HG03342 (cell line): ENCODE measurements around the gene RPS14.
A peak's percentile ranks its signal among the peaks of the same experiment; 100 is the strongest.
"Not testable (repeated sequence)": the region's sequence is repeated elsewhere in the genome, so short reads cannot be mapped to it uniquely, and the experiment has no call there.

Source experiments
- ATAC-seq: cut with Tn5 transposase; IDR thresholded peaks from one replicate; pipeline ENCODE4 v1.9.1; 2021; ENCODE audit warnings: mild to moderate bottlenecking, moderate library complexity; ENCODE audit not compliant: unreplicated experiment

Gene RPS14

DNA sequence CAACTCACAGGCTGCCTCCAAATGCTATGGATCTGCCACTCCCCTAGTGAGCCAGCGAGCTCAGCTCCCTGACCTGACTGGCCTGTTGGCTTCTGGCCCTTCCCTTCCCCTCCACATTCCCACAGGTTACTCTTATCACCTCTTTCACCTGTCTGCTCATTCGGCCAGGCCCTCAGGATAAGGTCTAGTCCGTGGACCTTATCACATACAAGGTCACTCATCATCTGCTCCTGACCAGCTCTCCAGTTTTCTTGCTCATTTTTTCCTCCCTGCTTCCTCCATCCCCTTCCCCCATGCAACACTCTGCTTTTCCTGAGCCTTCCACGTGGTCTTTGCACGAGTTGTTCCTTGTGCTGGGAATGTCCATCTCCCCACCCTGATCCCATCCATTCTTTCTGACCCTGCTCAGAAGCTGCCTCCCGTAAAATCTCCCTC is 32.5 kb upstream of the RPS14 start:
- no peak for ATAC-seq

- no peak for ATAC-seq
Measured at GRCh38 chr5:150481708-150481965, 32.1 kb upstream of the RPS14 start.

DNA sequence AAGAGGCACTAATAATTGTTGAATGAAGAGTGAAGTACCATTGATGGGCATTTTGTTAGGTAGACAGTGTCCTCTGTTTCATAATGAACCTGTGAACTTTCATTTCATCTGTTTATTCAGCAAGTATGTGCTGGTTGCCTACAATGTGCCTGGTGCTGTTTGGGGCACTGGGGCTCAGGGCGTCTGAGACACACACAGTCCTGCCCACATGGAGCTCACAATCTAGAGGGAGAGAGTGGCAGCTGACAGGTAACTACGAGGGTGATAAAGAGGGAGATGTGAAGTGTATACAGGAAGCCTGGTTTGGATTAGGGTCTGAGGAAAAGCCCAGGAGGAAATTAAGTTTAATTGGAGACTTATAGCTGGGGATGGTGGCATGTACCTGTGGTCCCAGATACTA is 29.9 kb upstream of the RPS14 start:
- ATAC-seq: no peak

DNA sequence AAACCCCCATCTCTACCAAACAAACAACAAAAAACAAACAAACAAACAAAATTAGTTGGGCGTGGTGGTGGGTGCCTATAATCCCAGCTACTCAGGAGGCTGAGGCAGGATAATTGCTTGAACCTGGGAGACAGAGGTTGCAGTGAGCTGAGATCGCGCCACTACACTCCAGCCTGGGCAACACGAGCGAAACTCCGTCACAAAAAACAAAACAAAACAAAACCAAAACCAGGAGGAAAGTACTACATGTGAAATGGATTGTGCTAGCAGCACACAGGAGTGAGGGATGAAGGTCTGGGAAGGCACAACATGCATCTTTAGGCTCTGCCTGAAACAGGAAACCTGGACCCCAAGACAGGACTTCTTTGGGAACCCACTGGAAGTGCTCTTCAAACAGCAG is 27.0 kb upstream of the RPS14 start:
- ATAC-seq: not testable (repeated sequence)

GRCh38 chr5:150473673-150474358 is 24.3 kb upstream of the RPS14 start:
- no peak for ATAC-seq

DNA sequence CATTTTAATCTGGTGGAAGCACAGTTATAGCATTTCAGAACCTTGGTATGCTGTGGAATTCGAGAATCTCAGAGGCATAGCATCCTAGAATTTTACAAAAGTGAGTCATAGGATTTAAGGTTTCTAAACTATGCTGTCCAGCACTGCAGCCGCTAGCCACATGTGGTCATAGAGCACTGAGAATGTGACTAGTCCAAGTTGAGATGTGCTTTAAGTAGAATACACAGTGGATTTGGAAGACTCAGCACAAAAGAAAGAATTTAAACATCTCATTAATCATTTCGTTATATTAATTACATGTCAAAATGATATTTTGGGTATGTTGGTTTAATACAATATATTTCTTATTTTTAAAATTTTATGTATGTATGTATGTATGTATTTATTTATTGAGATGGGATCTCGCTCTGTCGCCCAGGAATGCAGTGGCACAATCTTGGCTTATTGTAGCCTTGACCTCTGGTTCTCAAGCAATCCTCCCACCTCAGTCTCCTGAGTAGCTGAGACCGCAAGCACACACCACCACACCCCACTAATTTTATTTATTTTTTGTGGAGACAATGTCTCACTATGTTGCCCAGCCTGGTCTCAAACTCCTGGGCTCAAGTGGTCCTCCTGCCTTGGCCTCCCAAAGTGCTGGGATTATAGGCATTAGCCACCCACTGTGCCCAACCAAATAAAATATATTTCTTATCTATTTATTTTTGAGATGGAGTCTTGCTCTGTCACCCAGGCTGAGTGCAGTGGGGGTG is 20.4 kb upstream of the RPS14 start:
- no peak for ATAC-seq

DNA sequence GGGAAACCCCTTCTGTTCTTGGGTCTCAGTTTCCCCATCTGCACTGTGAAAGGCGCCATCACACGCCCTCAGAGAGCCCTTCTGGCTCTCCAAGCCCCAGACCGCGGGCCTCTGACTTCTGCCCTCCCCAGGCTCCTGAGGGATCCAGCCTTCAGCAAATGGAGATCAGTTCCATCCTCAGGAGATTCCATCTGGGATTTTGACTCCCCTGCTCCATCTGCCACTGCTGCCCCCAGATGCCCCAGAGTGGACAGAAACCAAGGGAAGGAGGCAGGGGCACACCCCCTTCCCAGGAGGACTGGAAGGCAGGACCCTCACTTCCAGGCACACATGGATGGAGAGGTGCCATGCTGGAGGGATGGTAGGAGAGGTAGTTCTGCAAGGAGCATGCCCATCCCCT is 18.7 kb upstream of the RPS14 start:
- no peak for ATAC-seq

DNA sequence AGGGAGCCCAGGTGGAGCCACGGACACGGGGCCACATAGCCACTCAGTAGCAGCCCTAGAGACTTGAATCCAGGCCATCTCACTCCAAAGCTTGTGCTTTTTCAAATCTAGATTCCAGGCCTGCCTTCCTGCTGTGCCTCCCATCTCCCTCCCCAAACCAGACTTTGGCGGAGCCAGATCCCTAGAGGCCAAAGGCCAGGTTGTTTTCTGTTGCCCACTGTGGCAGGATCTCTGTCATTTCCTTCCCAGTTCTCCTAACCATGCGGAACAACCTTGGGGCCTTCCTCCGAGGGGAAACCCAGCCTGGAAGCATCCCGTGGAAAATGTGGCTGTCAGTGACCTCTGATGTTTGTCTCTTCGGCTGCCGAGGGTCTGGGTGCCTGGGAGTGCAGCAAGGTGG is 16.4 kb upstream of the RPS14 start:
- no peak for ATAC-seq

DNA sequence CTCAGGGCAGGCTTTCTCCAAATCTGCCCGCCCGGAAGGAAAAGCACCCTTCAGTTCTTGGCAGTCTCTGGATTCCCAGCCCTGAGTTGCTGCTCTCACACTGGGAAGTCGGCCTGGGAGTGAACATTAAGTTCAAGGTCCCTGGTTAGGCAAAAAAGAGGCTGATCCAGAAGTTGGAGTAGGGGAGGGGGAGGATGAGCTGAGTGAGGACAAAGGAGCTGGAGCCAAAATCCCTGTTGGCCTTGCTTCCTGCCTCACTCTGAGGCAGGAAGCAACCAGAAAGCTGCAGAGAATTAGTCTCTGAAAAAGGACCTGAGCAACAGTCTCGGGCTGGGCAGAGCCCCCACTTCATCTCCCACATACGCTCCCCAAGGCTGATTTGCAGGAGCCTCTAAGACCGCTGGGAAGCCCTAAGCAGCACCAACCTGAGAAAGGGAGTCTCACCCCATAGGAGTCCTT is 15.0 kb upstream of the RPS14 start:
- no peak for ATAC-seq

GRCh38 chr5:150461231-150461630 is 11.7 kb upstream of the RPS14 start:
- peak; percentile 86 for ATAC-seq

- ATAC-seq: no peak
Measured at GRCh38 chr5:150460781-150461180, 11.2 kb upstream of the RPS14 start.

- peak; percentile 71 for ATAC-seq
Measured at GRCh38 chr5:150458802-150459557, 9.4 kb upstream of the RPS14 start.

- no peak for ATAC-seq
Measured at GRCh38 chr5:150457562-150458240, 8.2 kb upstream of the RPS14 start.

DNA sequence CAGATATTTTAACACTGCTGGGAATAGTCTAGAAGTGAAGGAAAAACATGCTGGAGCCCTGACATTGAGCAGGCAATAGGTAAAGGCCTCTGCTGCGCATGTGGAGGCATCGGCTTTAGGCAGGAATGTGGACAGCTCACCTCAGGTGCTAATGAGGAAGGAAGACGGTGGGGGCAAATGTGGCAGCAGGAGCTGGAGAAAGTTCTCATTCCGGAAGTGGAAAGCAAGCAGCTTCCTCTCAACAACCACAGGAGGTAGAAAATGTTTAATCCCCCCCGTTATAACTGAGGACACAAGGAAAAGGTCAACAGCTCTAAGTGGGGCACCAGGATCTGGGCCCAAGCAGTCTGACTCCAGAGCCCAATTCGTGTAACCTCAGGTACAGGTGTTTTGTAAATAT is 7.6 kb upstream of the RPS14 start:
- no peak for ATAC-seq

GRCh38 chr5:150454492-150455229 is 5.1 kb upstream of the RPS14 start:
- no peak for ATAC-seq

- ATAC-seq: not testable (repeated sequence)
Measured at GRCh38 chr5:150454027-150454426, 4.5 kb upstream of the RPS14 start.

DNA sequence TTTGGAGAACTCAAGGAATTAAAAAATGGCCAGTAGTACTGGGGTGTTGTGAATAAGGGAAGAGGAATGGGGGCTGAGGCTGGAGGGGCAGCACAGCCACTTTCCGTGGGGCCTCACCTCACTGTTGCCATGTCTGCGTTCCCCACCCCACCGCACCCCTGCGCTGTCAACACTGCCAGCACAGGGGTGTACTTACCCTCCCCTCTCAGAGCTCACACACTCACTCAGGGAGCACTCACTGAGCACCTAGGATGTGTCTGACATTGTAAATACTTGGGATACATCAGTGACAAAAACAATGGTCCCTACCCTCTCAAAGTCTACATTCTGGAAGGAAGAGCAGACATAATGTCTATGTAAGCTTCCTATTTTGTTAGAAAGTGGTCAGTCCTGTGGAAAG is 3.4 kb upstream of the RPS14 start:
- ATAC-seq: no peak

DNA sequence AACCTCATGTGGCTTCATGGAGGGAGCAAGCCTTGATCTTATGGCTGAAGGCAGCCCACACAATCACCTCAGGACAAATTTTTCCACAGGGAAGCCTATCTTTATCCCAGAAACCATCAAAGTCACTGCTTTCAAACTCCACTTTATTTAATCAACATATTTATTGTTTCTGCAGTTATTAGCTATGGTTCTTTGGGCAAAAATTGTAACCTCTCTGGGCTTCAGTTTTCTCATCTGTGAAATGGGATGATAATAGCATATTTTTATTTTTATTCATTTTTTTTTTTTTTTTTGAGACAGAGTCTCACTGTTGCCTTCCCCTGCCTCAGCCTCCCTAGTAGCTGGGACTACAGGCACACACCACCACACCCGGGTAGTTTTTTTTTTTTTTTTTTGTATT is 2.1 kb upstream of the RPS14 start:
- no peak for ATAC-seq

- peak; percentile 25 for ATAC-seq
Measured at GRCh38 chr5:150448952-150449516, 505 bp downstream of the RPS14 start.

DNA sequence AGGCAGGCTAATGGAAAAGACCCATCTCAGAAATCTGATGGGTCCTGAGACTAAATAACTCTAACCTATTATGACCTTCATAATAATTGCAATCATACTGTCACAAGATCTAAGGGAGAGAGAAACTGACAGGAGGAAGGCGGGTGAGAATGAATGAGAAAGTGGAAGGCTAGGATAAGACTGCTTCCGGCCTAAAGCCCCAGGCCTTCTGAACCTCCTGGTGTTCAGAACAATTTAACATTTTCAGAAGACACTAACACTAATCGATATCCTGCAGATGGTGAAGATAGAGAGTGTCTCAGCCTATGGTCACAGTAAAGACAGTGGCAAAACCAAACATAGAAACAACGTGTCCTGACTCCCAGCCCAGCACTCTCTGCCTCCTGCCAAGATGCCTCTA is 1.2 kb downstream of the RPS14 start:
- no peak for ATAC-seq
